HUES48 (cell line): ENCODE measurements around the gene MRPL40.

ENCODE experiments used
- H3K27ac ChIP-seq: one replicate; pipeline ENCODE4 v1.7.0; 2013; ENCODE audit warnings: low read depth, low read length, inconsistent platforms
- H3K27me3 ChIP-seq: 2 replicates; pipeline ENCODE4 v1.6.1; 2013; ENCODE audit warnings: mild to moderate bottlenecking, low read length; ENCODE audit not compliant: control insufficient read depth, insufficient read depth
- H3K36me3 ChIP-seq: 2 replicates; pipeline ENCODE4 v1.6.1; 2013; ENCODE audit warnings: low read length; ENCODE audit not compliant: control insufficient read depth, insufficient read depth
- H3K4me1 ChIP-seq: 2 replicates; pipeline ENCODE4 v1.6.1; 2013; ENCODE audit warnings: mild to moderate bottlenecking, low read length; ENCODE audit not compliant: control insufficient read depth, insufficient read depth
- H3K4me3 ChIP-seq: 2 replicates; pipeline ENCODE4 v1.5.1; 2013; ENCODE audit warnings: mild to moderate bottlenecking, low read depth, low read length
- H3K9ac ChIP-seq: 2 replicates; pipeline ENCODE4 v1.6.1; 2013; ENCODE audit warnings: mild to moderate bottlenecking, low read depth, low read length, moderate library complexity
- H3K9me3 ChIP-seq: 2 replicates; pipeline ENCODE4 v1.6.1; 2013; ENCODE audit warnings: low read length; ENCODE audit not compliant: control insufficient read depth, insufficient read depth

MRPL40 gene

DNA sequence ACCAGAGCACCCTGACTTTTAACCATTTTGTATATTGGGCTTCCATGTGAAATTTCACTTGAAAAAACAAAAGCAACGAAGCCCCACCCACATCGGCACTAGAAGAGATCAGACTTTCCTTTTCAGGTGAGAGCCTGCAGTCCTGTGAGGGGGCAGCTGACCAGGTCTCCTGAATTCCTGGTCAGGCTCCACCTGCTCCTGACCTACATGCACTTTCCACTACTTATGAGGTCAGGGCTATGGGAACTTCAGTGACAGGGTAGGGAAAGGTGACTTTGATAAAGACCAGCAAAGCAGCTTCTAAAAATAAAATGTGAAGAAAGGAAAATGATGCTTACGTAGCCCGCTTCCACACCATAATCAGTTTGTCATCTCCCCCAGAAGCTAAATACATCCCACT lies 25.5 kb upstream of the MRPL40 start:
- no peaks in the 10 kb centered on the region for H3K9me3 ChIP-seq
- no peaks in the 10 kb centered on the region for H3K27me3 ChIP-seq
- H3K27ac ChIP-seq: no peak overlapping the region
- no peaks in the 10 kb centered on the region for H3K4me1 ChIP-seq
- H3K36me3 ChIP-seq: peaks cover 76% of the 10 kb centered on the region
- no peak overlapping the region for H3K4me3 ChIP-seq
- no peak overlapping the region for H3K9ac ChIP-seq

DNA sequence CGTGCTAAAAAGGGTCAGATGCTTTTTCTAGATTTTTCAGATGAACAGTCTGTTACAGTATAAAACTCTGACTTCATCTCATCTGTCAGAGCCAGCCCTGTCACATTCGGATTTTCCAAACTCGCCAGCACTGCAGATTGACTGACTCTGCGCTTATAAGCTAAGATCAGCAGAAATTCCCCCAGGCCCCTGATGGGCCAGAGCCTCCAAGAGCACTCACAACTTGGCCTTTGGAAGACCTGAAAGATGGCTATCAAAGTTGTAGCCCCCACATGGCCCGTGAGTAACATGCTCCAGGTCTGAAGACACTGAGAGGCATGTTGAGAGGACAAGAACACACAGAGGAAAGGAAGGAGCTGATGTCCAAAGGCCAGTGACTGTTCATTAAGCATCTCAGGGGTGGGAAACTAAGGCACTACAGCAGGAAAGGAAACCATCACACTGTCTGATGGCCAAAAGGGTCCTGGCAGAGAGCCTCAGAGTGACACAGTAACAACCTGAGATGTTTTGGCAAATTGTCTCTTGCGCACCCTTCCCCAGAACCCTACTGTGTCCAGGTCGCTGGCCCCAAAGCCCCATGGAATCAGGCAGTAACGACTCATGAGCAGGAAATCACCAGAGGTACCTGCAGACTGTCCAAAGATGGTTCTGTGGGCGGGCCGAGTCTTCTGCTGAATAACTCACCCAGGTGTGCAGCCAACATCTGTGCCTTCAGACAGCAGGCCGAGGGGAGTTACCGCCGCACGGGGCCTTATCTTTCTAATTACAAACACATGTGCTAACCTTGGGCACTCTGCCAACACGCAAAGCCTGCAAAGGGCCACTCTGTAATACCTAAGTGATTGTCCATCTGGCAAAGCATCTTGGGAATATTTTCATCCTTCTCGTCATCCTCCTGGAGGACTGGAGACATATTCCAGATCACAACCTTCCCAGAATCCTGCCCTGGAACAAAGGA lies 24.4 kb upstream of the MRPL40 start:
- Histone ChIP-seq H3K9ac (no peak overlapping the region), H3K36me3 (peaks cover 70% of the 10 kb centered on the region), H3K27ac (no peak overlapping the region)

GRCh38 chr22:19410941-19411689 lies 21.2 kb upstream of the MRPL40 start:
- 0 out of 2 replicates have a peak, but pooled peaks cover 3% of the 10 kb centered on the region for H3K4me1 ChIP-seq

More for the DNA sequence above, 24.4 kb upstream of the MRPL40 start:
- Histone ChIP-seq H3K9me3 (no peaks in the 10 kb centered on the region), H3K4me1 (no peaks in the 10 kb centered on the region), H3K4me3 (no peak overlapping the region), H3K27me3 (no peaks in the 10 kb centered on the region)

DNA sequence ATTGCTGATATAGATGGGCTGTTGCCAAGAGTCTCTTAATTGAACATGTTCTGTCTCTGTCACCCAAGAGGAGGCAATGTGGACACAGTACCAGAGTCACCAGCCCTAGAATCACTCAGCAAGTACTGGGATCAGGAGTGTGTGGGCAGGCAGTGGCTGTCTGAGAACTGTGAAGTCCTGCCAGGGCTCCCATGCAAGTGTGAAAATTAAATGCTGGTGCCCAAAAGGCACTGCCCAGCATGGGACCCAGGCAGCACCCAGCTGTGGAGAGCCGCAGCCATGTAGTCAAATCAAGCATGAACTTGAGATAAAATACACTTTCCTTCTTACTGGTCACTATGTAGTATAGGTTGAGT lies 20.7 kb upstream of the MRPL40 start:
- 0 out of 2 replicates have a peak, but pooled peaks cover 3% of the 10 kb centered on the region for H3K4me1 ChIP-seq
- H3K9me3 ChIP-seq: no peaks in the 10 kb centered on the region
- H3K27ac ChIP-seq: no peak overlapping the region
- H3K9ac ChIP-seq: no peak overlapping the region
- H3K36me3 ChIP-seq: peaks cover 42% of the 10 kb centered on the region
- H3K27me3 ChIP-seq: no peaks in the 10 kb centered on the region
- no peak overlapping the region for H3K4me3 ChIP-seq

More at GRCh38 chr22:19410941-19411689, 21.2 kb upstream of the MRPL40 start:
- Histone ChIP-seq H3K27ac (no peak overlapping the region), H3K36me3 (peaks cover 48% of the 10 kb centered on the region), H3K9me3 (no peaks in the 10 kb centered on the region), H3K27me3 (no peaks in the 10 kb centered on the region), H3K4me3 (no peak overlapping the region), H3K9ac (no peak overlapping the region)

DNA sequence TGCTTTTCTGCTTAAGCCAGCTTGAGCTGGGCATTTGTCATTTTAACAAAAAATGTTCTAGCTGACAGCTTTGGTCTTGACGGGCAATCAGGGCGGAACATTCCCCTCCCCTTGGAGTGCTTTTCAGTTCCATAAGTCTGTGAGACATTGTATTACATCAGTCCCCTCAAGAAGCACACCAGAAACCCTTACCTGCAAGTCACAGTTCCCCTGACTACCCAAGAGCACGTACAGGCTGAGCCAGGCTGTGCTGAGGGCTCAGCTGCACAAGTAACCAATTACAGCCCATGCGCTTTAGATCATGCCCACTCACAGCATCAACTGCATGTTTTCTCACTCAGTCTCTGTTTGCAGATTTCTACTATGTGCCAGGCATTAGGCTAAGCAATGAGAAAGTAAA lies 19.9 kb upstream of the MRPL40 start:
- no peak overlapping the region for H3K9ac ChIP-seq
- no peaks in the 10 kb centered on the region for H3K27me3 ChIP-seq
- H3K9me3 ChIP-seq: no peaks in the 10 kb centered on the region
- 0 out of 2 replicates have a peak, but pooled peaks cover 3% of the 10 kb centered on the region for H3K4me1 ChIP-seq
- H3K36me3 ChIP-seq: peaks cover 34% of the 10 kb centered on the region
- no peak overlapping the region for H3K4me3 ChIP-seq
- no peak overlapping the region for H3K27ac ChIP-seq

DNA sequence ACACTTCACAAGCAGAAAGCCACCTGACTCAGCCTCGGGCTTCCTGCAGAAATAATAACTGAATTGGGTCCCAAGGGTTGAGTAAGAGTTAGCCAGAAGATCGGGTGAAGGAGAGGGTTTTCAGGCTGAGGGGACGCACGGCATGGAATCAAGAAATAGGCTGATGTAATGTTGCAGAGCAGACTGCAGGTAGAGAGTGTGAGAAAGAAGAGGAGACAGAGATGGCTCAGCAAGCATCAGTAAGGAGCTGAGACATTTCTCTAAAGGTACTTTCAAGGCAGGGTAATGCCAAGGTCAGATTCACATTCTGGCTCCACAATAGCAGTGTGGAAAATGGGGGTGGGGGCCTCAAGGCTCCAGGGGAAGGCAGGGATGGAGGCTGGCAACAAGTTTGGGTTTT lies 19.4 kb upstream of the MRPL40 start:
- no peak overlapping the region for H3K9ac ChIP-seq
- no peaks in the 10 kb centered on the region for H3K9me3 ChIP-seq
- 0 out of 2 replicates have a peak, but pooled peaks cover 3% of the 10 kb centered on the region for H3K4me1 ChIP-seq
- H3K4me3 ChIP-seq: no peak overlapping the region
- H3K27ac ChIP-seq: no peak overlapping the region
- peaks cover 30% of the 10 kb centered on the region for H3K36me3 ChIP-seq
- no peaks in the 10 kb centered on the region for H3K27me3 ChIP-seq

DNA sequence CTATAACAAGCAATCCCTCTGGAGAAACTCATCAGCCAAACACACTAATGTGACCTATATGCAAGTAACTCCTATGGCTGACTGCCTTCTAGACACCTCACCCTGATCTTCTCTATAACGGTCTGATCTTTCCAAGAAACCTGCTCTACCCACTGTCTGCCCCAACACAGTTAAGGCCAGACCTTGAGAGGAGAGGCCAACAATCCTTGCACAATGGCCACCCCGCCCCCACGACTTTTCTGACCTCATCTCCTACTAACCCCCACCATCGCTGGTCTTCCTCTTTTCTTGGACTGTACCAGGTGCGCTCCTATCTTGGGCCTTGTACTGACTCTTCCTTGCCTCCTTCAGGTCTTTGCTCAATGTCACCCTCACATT lies 13.3 kb upstream of the MRPL40 start:
- no peaks in the 10 kb centered on the region; the same call in 1 of the 2 replicates for H3K36me3 ChIP-seq
- H3K4me1 ChIP-seq: peaks cover 16% of the 10 kb centered on the region
- H3K4me3 ChIP-seq: no peak overlapping the region
- no peak overlapping the region for H3K9ac ChIP-seq
- no peak overlapping the region for H3K27ac ChIP-seq
- H3K27me3 ChIP-seq: no peaks in the 10 kb centered on the region
- no peaks in the 10 kb centered on the region for H3K9me3 ChIP-seq

GRCh38 chr22:19419464-19420178 lies 12.7 kb upstream of the MRPL40 start:
- no peak overlapping the region for H3K4me3 ChIP-seq
- H3K27me3 ChIP-seq: no peaks in the 10 kb centered on the region
- H3K27ac ChIP-seq: no peak overlapping the region
- H3K9ac ChIP-seq: no peak overlapping the region
- H3K36me3 ChIP-seq: peaks cover 5% of the 10 kb centered on the region; the same call in 1 of the 2 replicates
- peaks cover 14% of the 10 kb centered on the region for H3K4me1 ChIP-seq
- H3K9me3 ChIP-seq: no peaks in the 10 kb centered on the region

- Histone ChIP-seq H3K27ac (no peak overlapping the region), H3K9me3 (no peaks in the 10 kb centered on the region), H3K4me1 (peaks cover 14% of the 10 kb centered on the region), H3K36me3 (peaks cover 12% of the 10 kb centered on the region; the same call in 1 of the 2 replicates), H3K9ac (no peak overlapping the region), H3K4me3 (no peak overlapping the region), H3K27me3 (no peaks in the 10 kb centered on the region)
Measured at GRCh38 chr22:19420321-19420720, 12.0 kb upstream of the MRPL40 start.

- no peak overlapping the region for H3K27ac ChIP-seq
Measured at GRCh38 chr22:19422440-19423301, 9.7 kb upstream of the MRPL40 start.

More at GRCh38 chr22:19422440-19423301, 9.7 kb upstream of the MRPL40 start:
- no peaks in the 10 kb centered on the region for H3K9me3 ChIP-seq
- peaks cover 14% of the 10 kb centered on the region for H3K4me1 ChIP-seq
- peaks cover 13% of the 10 kb centered on the region; the same call in 1 of the 2 replicates for H3K36me3 ChIP-seq
- no peak overlapping the region for H3K9ac ChIP-seq
- H3K4me3 ChIP-seq: no peak overlapping the region
- H3K27me3 ChIP-seq: no peaks in the 10 kb centered on the region
